ENCODE data around the gene CLEC16A. TPM values are rescaled to one million over a fixed set of nuclear protein-coding genes. Genes with fewer than 3 reads are reported as not detected.

Gene CLEC16A
- total RNA-seq, 2 donors from 2014 or later = 46.6 to 47.6 TPM

- Histone ChIP-seq H3K4me3 (no peak overlapping the region), H3K4me1 (ENCODE audit: control insufficient read depth in 1 of 2, low read depth in 2 of 2) (no peaks in the 10 kb centered on the region), H3K36me3 (peaks cover 7% of the 10 kb centered on the region), H3K27me3 (replicated peaks; ENCODE audit: insufficient read depth) (no peaks in the 10 kb centered on the region), H3K27ac (no peak overlapping the region), H3K9me3 (no peaks in the 10 kb centered on the region)
- no peak for DNase-seq (ENCODE audit: low spot score)
- no peak for TF ChIP-seq CTCF (IDR thresholded peaks at IDR 0.05)
- ATAC-seq (ENCODE audit: insufficient number of reproducible peaks, low FRiP score, low read depth) = no peak
These were observed 73.1 kb downstream of the CLEC16A start for GRCh38 chr16:11017499-11017898.

- ATAC-seq (ENCODE audit: insufficient number of reproducible peaks, low FRiP score, low read depth) (no peak), DNase-seq (ENCODE audit: low spot score) (no peak)
- Histone ChIP-seq H3K4me1 (ENCODE audit: control insufficient read depth in 1 of 2, low read depth in 2 of 2) (no peaks in the 10 kb centered on the region), H3K36me3 (peaks cover 16% of the 10 kb centered on the region), H3K27me3 (replicated peaks; ENCODE audit: insufficient read depth) (no peaks in the 10 kb centered on the region), H3K27ac (no peak overlapping the region), H3K4me3 (no peak overlapping the region), H3K9me3 (no peaks in the 10 kb centered on the region)
- TF ChIP-seq CTCF (IDR thresholded peaks at IDR 0.05) = no peak
These were observed 76.0 kb downstream of the CLEC16A start for GRCh38 chr16:11020388-11020787.

GRCh38 chr16:11020792-11021551 lies 76.6 kb downstream of the CLEC16A start:
- ATAC-seq (ENCODE audit: insufficient number of reproducible peaks, low FRiP score, low read depth) (no peak), DNase-seq (ENCODE audit: low spot score) (no peak)
- H3K4me3 ChIP-seq = no peak overlapping the region
- no peaks in the 10 kb centered on the region for H3K27me3 ChIP-seq (replicated peaks; ENCODE audit: insufficient read depth)
- H3K9me3 ChIP-seq = no peaks in the 10 kb centered on the region
- H3K36me3 ChIP-seq = peaks cover 22% of the 10 kb centered on the region
- TF ChIP-seq CTCF (IDR thresholded peaks at IDR 0.05) = no peak
- H3K4me1 ChIP-seq (ENCODE audit: control insufficient read depth in 1 of 2, low read depth in 2 of 2) = no peaks in the 10 kb centered on the region
- no peak overlapping the region for H3K27ac ChIP-seq

- Histone ChIP-seq H3K4me1 (ENCODE audit: control insufficient read depth in 1 of 2, low read depth in 2 of 2) (no peaks in the 10 kb centered on the region), H3K27me3 (replicated peaks; ENCODE audit: insufficient read depth) (no peaks in the 10 kb centered on the region), H3K27ac (no peak overlapping the region), H3K36me3 (peaks cover 26% of the 10 kb centered on the region), H3K9me3 (no peaks in the 10 kb centered on the region), H3K4me3 (no peak overlapping the region)
- no peak for TF ChIP-seq CTCF (IDR thresholded peaks at IDR 0.05)
- DNase-seq (ENCODE audit: low spot score) = no peak
- no peak for ATAC-seq (ENCODE audit: insufficient number of reproducible peaks, low FRiP score, low read depth)
These were observed 77.6 kb downstream of the CLEC16A start for GRCh38 chr16:11022002-11022401.

- H3K36me3 ChIP-seq = peaks cover 26% of the 10 kb centered on the region
- no peak overlapping the region for H3K4me3 ChIP-seq
- no peak for TF ChIP-seq CTCF (IDR thresholded peaks at IDR 0.05)
- ATAC-seq (ENCODE audit: insufficient number of reproducible peaks, low FRiP score, low read depth) = no peak
- DNase-seq (ENCODE audit: low spot score) = no peak
- peaks cover 5% of the 10 kb centered on the region for H3K9me3 ChIP-seq
- H3K4me1 ChIP-seq (ENCODE audit: control insufficient read depth in 1 of 2, low read depth in 2 of 2) = no peaks in the 10 kb centered on the region
- H3K27ac ChIP-seq = no peak overlapping the region
- no peaks in the 10 kb centered on the region for H3K27me3 ChIP-seq (replicated peaks; ENCODE audit: insufficient read depth)
These were observed 79.1 kb downstream of the CLEC16A start for GRCh38 chr16:11023262-11024039.
